Adipocyte (in vitro differentiated cells): Measurements from ENCODE around the gene GPR78.

ENCODE experiments used
- DNase-seq: peaks from one replicate; pipeline ENCODE4 v3.0.0-alpha.2; 2015; ENCODE audit warnings: low read depth
- H3K27me3 ChIP-seq: replicated peaks from 2 replicates; pipeline ENCODE4 v1.7.0; 2013; ENCODE audit warnings: mild to moderate bottlenecking, low read length, moderate library complexity; ENCODE audit not compliant: control insufficient read depth, insufficient read depth
- H3K36me3 ChIP-seq: 2 replicates; pipeline ENCODE4 v1.7.0; 2013; ENCODE audit warnings: low read length, mild to moderate bottlenecking, moderate library complexity; ENCODE audit not compliant: control insufficient read depth, insufficient read depth, severe bottlenecking
- H3K4me1 ChIP-seq: 2 replicates; pipeline ENCODE4 v1.7.0; 2013; ENCODE audit warnings: mild to moderate bottlenecking, low read length, moderate library complexity; ENCODE audit not compliant: control insufficient read depth, insufficient read depth
- H3K4me3 ChIP-seq: 2 replicates; pipeline ENCODE4 v1.7.0; 2013; ENCODE audit warnings: mild to moderate bottlenecking, low read length, moderate library complexity
- H3K9ac ChIP-seq: 2 replicates; pipeline ENCODE4 v1.7.0; 2013; ENCODE audit warnings: mild to moderate bottlenecking, low read length, moderate library complexity
- H3K9me3 ChIP-seq: 2 replicates; pipeline ENCODE4 v1.7.0; 2013; ENCODE audit warnings: mild to moderate bottlenecking, low read length, moderate library complexity; ENCODE audit not compliant: control insufficient read depth

Gene GPR78

GRCh38 chr4:8547912-8548730, 32.1 kb upstream of the GPR78 start:
- no peaks in the 10 kb centered on the region for H3K36me3 ChIP-seq
- DNase-seq = no peak
- H3K27me3 ChIP-seq = peaks cover 5% of the 10 kb centered on the region

GRCh38 chr4:8548731-8549351, 31.4 kb upstream of the GPR78 start:
- no peak for DNase-seq
- H3K9me3 ChIP-seq = peaks cover 5% of the 10 kb centered on the region
- H3K36me3 ChIP-seq = no peaks in the 10 kb centered on the region
- H3K4me1 ChIP-seq = no peaks in the 10 kb centered on the region
- peaks cover 5% of the 10 kb centered on the region for H3K27me3 ChIP-seq
- H3K9ac ChIP-seq = no peak overlapping the region
- no peak overlapping the region for H3K4me3 ChIP-seq

More at GRCh38 chr4:8547912-8548730, 32.1 kb upstream of the GPR78 start:
- peaks cover 5% of the 10 kb centered on the region for H3K9me3 ChIP-seq
- no peak overlapping the region for H3K9ac ChIP-seq
- H3K4me3 ChIP-seq = no peak overlapping the region
- H3K4me1 ChIP-seq = no peaks in the 10 kb centered on the region

- H3K36me3 ChIP-seq = no peaks in the 10 kb centered on the region
- no peak overlapping the region for H3K4me3 ChIP-seq
- H3K27me3 ChIP-seq = peaks cover 5% of the 10 kb centered on the region
- no peak for DNase-seq
- H3K9me3 ChIP-seq = peaks cover 5% of the 10 kb centered on the region
- H3K9ac ChIP-seq = no peak overlapping the region
- H3K4me1 ChIP-seq = no peaks in the 10 kb centered on the region
Measured at GRCh38 chr4:8549352-8549931, 30.8 kb upstream of the GPR78 start.

- no peak for DNase-seq
- no peak overlapping the region for H3K9ac ChIP-seq
Measured at GRCh38 chr4:8550691-8551090, 29.5 kb upstream of the GPR78 start.

DNA sequence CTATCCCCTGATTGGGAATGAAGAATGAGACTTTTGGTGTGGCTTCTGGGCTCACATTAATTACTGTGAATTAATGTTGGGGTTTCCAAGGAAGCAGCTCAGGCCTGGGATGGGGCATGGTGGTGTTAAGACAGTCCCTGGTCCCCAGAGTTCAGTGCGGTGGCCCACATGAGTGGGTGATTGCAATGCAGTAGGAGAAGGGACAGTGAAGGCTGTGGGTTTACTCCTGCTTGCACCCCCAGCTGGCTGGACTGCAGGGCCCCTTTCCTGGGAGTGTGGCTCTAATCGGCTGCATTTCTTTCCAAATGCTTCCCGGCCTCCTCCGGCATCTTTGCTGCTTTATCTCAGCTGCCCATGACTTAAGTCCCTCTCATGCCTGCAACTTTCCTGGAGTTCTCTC, 28.2 kb upstream of the GPR78 start:
- Histone ChIP-seq H3K4me1 (peaks cover 9% of the 10 kb centered on the region), H3K9ac (no peak overlapping the region), H3K27me3 (peaks cover 5% of the 10 kb centered on the region), H3K4me3 (no peak overlapping the region), H3K36me3 (no peaks in the 10 kb centered on the region), H3K9me3 (peaks cover 5% of the 10 kb centered on the region)
- DNase-seq = no peak

More at GRCh38 chr4:8550691-8551090, 29.5 kb upstream of the GPR78 start:
- peaks cover 5% of the 10 kb centered on the region for H3K27me3 ChIP-seq
- no peaks in the 10 kb centered on the region for H3K36me3 ChIP-seq
- peaks cover 5% of the 10 kb centered on the region for H3K9me3 ChIP-seq
- H3K4me3 ChIP-seq = no peak overlapping the region
- H3K4me1 ChIP-seq = no peaks in the 10 kb centered on the region

GRCh38 chr4:8552581-8553205, 27.5 kb upstream of the GPR78 start:
- Histone ChIP-seq H3K36me3 (no peaks in the 10 kb centered on the region), H3K9me3 (peaks cover 5% of the 10 kb centered on the region), H3K9ac (no peak overlapping the region), H3K4me1 (peaks cover 10% of the 10 kb centered on the region), H3K27me3 (peaks cover 5% of the 10 kb centered on the region), H3K4me3 (no peak overlapping the region)
- DNase-seq = no peak

GRCh38 chr4:8553216-8553615, 27.0 kb upstream of the GPR78 start:
- H3K9ac ChIP-seq = no peak overlapping the region
- H3K4me3 ChIP-seq = no peak overlapping the region
- peaks cover 5% of the 10 kb centered on the region for H3K9me3 ChIP-seq
- peaks cover 10% of the 10 kb centered on the region for H3K4me1 ChIP-seq
- no peaks in the 10 kb centered on the region for H3K36me3 ChIP-seq
- peaks cover 5% of the 10 kb centered on the region for H3K27me3 ChIP-seq
- DNase-seq = no peak

DNA sequence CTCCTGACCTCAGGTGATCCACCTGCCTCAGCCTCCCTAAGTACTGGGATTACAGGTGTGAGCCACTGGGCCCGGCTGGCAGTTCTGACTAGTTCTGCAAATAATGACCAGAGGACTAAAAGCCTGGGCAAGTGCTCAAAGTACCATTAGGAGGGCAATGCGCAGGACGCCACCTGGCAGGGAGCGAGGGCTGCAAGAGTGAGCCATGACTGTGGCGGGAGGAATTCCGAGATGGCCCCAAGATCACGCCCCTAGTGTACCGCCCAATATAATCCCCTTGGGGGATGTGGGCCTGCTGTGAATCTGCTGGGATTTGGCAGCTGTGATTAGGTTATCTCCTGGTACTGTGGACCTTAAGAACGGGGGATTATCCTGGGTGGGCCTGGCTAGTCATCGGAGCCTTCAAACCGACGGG, 26.2 kb upstream of the GPR78 start:
- Histone ChIP-seq H3K9me3 (peaks cover 5% of the 10 kb centered on the region), H3K27me3 (peaks cover 5% of the 10 kb centered on the region)
- DNase-seq = no peak

GRCh38 chr4:8554555-8555100, 25.6 kb upstream of the GPR78 start:
- peaks cover 5% of the 10 kb centered on the region for H3K9me3 ChIP-seq
- no peaks in the 10 kb centered on the region for H3K36me3 ChIP-seq
- H3K27me3 ChIP-seq = peaks cover 5% of the 10 kb centered on the region
- DNase-seq = no peak
- H3K4me1 ChIP-seq = peaks cover 10% of the 10 kb centered on the region
- H3K9ac ChIP-seq = no peak overlapping the region
- no peak overlapping the region for H3K4me3 ChIP-seq

More for the DNA sequence above, 26.2 kb upstream of the GPR78 start:
- H3K9ac ChIP-seq = no peak overlapping the region
- no peak overlapping the region for H3K4me3 ChIP-seq
- no peaks in the 10 kb centered on the region for H3K36me3 ChIP-seq
- H3K4me1 ChIP-seq = peaks cover 10% of the 10 kb centered on the region

DNA sequence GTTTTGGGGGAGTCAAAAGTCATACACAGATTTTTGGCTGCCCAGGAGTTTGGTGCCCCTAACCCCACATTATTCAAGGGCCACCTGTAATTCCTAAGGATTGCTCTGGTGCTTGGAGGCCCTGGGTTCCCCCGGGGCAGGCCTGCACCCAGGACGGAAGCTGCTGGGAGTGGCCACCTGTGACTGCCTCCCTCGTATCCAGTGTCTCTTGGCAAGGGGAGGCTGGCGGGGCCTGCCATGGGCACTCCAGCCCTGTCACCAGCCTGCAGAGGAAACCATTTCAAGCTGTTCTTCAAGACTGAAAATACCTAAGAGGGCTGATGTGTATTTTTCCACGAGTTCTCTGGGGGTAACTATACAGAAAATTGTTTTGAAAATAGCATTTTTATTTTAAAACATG, 24.5 kb upstream of the GPR78 start:
- Histone ChIP-seq H3K9me3 (peaks cover 5% of the 10 kb centered on the region), H3K4me1 (peaks cover 10% of the 10 kb centered on the region), H3K9ac (no peak overlapping the region), H3K27me3 (peaks cover 3% of the 10 kb centered on the region), H3K4me3 (no peak overlapping the region), H3K36me3 (no peaks in the 10 kb centered on the region)
- no peak for DNase-seq
